Smooth muscle cell (in vitro differentiated cells): ENCODE results near the gene LYPD6. TPM values are rescaled to one million over a fixed set of nuclear protein-coding genes. Genes with fewer than 3 reads are reported as not detected.
"Not testable (repeated sequence)": the region's sequence is repeated elsewhere in the genome, so short reads cannot be mapped to it uniquely, and the experiment has no call there.

Experiments used
- DNase-seq: peaks from one replicate; lab custom pipeline; 2025; ENCODE audit not compliant: unreplicated experiment; lab: John Stamatoyannopoulos, UW
- H2AFZ ChIP-seq: fragments of 200-600 bp; sonication (generic); 2 replicates; pipeline ENCODE4 v1.6.0; 2016; ENCODE audit warnings: antibody characterized with exemption, low read depth, mild to moderate bottlenecking
- H3F3A ChIP-seq: fragments of 200-600 bp; sonication (generic); 2 replicates; pipeline ENCODE4 v1.6.0; 2017; ENCODE audit warnings: antibody characterized with exemption, low read depth
- H3K27ac ChIP-seq: fragments of 200-600 bp; sonication (generic); 2 replicates; pipeline ENCODE4 v1.5.1; 2016; ENCODE audit warnings: low read depth, mild to moderate bottlenecking
- H3K27me3 ChIP-seq: fragments of 200-600 bp; sonication (generic); 2 replicates; pipeline ENCODE4 v1.6.1; 2016; ENCODE audit warnings: low read depth, mild to moderate bottlenecking
- H3K36me3 ChIP-seq: fragments of 200-600 bp; sonication (generic); 2 replicates; pipeline ENCODE4 v1.5.1; 2016; ENCODE audit warnings: low read depth
- H3K4me1 ChIP-seq: fragments of 200-600 bp; sonication (generic); 2 replicates; pipeline ENCODE4 v1.5.1; 2016; ENCODE audit warnings: low read depth
- H3K4me2 ChIP-seq: fragments of 200-600 bp; sonication (generic); 2 replicates; pipeline ENCODE4 v1.6.0; 2016; ENCODE audit warnings: mild to moderate bottlenecking
- H3K4me3 ChIP-seq: fragments of 200-600 bp; sonication (generic); 2 replicates; pipeline ENCODE4 v1.5.1; 2016; ENCODE audit warnings: mild to moderate bottlenecking
- H3K79me2 ChIP-seq: fragments of 200-600 bp; sonication (generic); 2 replicates; pipeline ENCODE4 v1.6.0; 2016; ENCODE audit warnings: low read depth, mild to moderate bottlenecking
- H3K9ac ChIP-seq: fragments of 200-600 bp; sonication (generic); 2 replicates; pipeline ENCODE4 v1.6.0; 2016; ENCODE audit warnings: low read depth
- H3K9me3 ChIP-seq: fragments of 200-600 bp; sonication (generic); replicated peaks from 2 replicates; pipeline ENCODE4 v1.5.1; 2016; ENCODE audit warnings: low read depth
- H4K20me1 ChIP-seq: fragments of 200-600 bp; sonication (generic); 2 replicates; pipeline ENCODE4 v1.6.0; 2016; ENCODE audit warnings: low read depth
- WGBS: methylation state at CpG from one replicate; pipeline ENCODE4 v1.1.7; 2016; ENCODE audit warnings: low lambda C conversion rate; 5-methylcytosine and 5-hydroxymethylcytosine counted together
- polyA plus RNA-seq: library from polyadenylated mRNA; unstranded; fragments of >200 nt; fragmentation: Nextera tagmentation; extraction: Ambion mirVana; gene quantifications from 2 replicates; pipeline ENCODE4 v1.2.1, GENCODE V29; 2016
- total RNA-seq: library from RNA; depleted of rRNA; stranded (reverse); fragments of >200 nt; gene quantifications from 2 replicates; pipeline ENCODE4 v1.2.3, GENCODE V29; 2014
- TF ChIP-seq, protein P1 (sequence below): fragments of 200-600 bp; sonication (generic); IDR thresholded peaks from 2 replicates; pipeline ENCODE4 v1.5.1; 2017; ENCODE audit warnings: borderline replicate concordance, mild to moderate bottlenecking, antibody characterized with exemption; ENCODE audit not compliant: insufficient read depth, poor library complexity, severe bottlenecking

The LYPD6 gene
- total and polyA plus RNA-seq, 2 experiments from 2014 or later: 1.6 to 9.8 TPM

DNA sequence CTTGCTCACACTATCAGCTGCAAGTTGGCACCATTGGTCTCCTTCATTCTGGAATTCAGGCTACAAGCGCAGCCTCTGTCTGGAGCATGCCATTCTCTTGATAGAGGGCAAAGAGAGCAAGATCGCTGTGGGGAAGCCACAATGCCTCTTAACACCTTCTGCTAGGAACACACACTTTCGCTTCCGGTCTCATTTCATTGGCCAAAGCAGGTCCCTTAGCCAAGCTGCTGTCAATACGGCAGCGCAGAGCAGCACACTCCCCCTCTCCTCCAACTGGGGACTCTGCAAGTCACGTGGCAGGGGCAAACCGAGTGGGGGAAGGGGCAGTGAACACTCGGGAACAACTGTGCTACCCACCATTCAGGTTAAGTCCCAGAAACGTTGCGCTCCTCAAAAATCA, 159.1 kb downstream of the LYPD6 start:
- no peaks in the 10 kb centered on the region for H3K4me1 ChIP-seq
- no peaks in the 10 kb centered on the region for H3F3A ChIP-seq
- 74% methylated on average over 11 of the region's 11 CpGs for WGBS
- no peaks in the 10 kb centered on the region for H3K27me3 ChIP-seq
- no peak overlapping the region for H3K4me2 ChIP-seq
- no peaks in the 10 kb centered on the region for H3K36me3 ChIP-seq
- no peaks in the 10 kb centered on the region for H3K79me2 ChIP-seq
- TF ChIP-seq, protein P1, sequence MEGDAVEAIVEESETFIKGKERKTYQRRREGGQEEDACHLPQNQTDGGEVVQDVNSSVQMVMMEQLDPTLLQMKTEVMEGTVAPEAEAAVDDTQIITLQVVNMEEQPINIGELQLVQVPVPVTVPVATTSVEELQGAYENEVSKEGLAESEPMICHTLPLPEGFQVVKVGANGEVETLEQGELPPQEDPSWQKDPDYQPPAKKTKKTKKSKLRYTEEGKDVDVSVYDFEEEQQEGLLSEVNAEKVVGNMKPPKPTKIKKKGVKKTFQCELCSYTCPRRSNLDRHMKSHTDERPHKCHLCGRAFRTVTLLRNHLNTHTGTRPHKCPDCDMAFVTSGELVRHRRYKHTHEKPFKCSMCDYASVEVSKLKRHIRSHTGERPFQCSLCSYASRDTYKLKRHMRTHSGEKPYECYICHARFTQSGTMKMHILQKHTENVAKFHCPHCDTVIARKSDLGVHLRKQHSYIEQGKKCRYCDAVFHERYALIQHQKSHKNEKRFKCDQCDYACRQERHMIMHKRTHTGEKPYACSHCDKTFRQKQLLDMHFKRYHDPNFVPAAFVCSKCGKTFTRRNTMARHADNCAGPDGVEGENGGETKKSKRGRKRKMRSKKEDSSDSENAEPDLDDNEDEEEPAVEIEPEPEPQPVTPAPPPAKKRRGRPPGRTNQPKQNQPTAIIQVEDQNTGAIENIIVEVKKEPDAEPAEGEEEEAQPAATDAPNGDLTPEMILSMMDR: no peak
- H2AFZ ChIP-seq: no peak overlapping the region
- H3K27ac ChIP-seq: no peak overlapping the region
- H3K9me3 ChIP-seq: no peaks in the 10 kb centered on the region
- no peak overlapping the region for H3K9ac ChIP-seq
- H4K20me1 ChIP-seq: no peaks in the 10 kb centered on the region
- no peak overlapping the region for H3K4me3 ChIP-seq
- no peak for DNase-seq

DNA sequence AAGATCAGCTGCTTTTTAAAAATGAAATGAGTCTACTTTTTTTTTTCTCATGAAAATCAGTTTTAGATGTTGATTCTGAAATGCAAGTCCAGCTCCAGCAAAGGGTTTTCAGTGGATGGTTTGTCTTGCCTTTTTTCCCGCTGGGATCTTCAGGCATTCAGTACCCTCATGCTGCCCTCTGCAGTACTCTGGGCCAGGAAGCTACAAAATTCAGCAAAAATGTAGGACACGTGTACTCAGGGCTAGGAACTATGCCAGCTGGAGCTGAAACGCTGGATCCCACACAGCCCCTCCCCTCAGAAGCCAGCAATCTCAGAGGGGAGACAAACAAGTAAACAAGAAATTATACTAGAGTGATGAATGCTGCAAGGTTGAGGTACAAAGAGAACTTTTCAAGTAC, 159.9 kb downstream of the LYPD6 start:
- Histone ChIP-seq H3K9ac (no peak overlapping the region), H3K36me3 (no peaks in the 10 kb centered on the region), H3K27me3 (no peaks in the 10 kb centered on the region), H3K79me2 (no peaks in the 10 kb centered on the region), H3K4me2 (no peak overlapping the region), H4K20me1 (no peaks in the 10 kb centered on the region), H2AFZ (no peak overlapping the region), H3K4me1 (no peaks in the 10 kb centered on the region), H3K9me3 (no peaks in the 10 kb centered on the region), H3K27ac (no peak overlapping the region), H3F3A (no peaks in the 10 kb centered on the region), H3K4me3 (no peak overlapping the region)
- DNase-seq: no peak
- TF ChIP-seq, protein P1: no peak
- WGBS: 32% methylated on average over 3 of the region's 3 CpGs

DNA sequence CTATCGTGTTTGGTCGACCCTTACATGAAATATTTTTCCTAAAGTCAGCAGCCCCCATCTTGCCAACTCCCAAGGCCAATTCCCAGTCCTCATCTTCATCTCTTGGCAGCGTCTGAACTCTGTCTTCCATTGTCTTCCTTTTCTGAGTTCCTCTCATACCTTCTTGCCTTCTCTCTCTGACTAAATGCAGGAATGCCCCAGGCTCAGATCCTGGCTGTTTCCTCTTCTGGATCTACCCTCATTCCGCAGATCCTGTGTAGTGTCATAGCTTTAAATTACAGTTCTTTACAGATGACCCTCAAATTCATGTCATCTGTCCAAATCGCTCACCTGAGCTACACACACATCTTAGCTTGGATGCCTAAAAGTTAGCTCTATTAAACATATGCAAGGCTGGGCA, 162.5 kb downstream of the LYPD6 start:
- H3K79me2 ChIP-seq: no peaks in the 10 kb centered on the region
- no peaks in the 10 kb centered on the region for H3K9me3 ChIP-seq
- no peaks in the 10 kb centered on the region for H3F3A ChIP-seq
- no peak overlapping the region for H3K27ac ChIP-seq
- H3K36me3 ChIP-seq: no peaks in the 10 kb centered on the region
- H3K4me2 ChIP-seq: no peak overlapping the region
- no peak for DNase-seq
- no peak overlapping the region for H2AFZ ChIP-seq
- WGBS: 74% methylated on average over 5 of the region's 5 CpGs
- no peak overlapping the region for H3K4me3 ChIP-seq
- no peaks in the 10 kb centered on the region for H3K4me1 ChIP-seq
- no peak overlapping the region for H3K9ac ChIP-seq
- H4K20me1 ChIP-seq: no peaks in the 10 kb centered on the region
- no peaks in the 10 kb centered on the region for H3K27me3 ChIP-seq
- TF ChIP-seq, protein P1: no peak

DNA sequence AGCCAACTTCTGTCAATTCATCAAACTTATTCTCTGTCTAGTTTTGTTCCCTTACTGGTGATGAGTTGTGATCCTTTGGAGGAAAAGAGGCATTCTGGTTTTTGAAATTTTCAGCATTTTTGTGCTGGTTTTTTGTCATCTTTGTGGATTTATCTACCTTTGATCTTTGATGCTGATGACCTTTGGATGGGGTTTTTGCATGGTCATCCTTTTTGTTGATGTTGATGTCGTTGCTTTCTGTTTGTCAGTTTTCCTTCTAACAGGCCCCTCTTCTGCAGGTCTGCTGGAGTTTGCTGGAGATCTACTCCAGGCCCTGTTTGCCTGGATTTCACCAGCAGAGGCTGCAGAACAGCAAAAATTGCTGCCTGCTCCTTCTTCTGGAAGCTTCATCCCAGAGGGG, 168.8 kb downstream of the LYPD6 start:
- not testable (repeated sequence) for H3K27me3 ChIP-seq, H3K27ac ChIP-seq, H3K4me2 ChIP-seq, H2AFZ ChIP-seq, H3K9ac ChIP-seq, H4K20me1 ChIP-seq, DNase-seq, H3K9me3 ChIP-seq, H3K4me3 ChIP-seq, H3K4me1 ChIP-seq, H3F3A ChIP-seq, H3K79me2 ChIP-seq, H3K36me3 ChIP-seq
- 82% methylated on average over 1 of the region's 1 CpG for WGBS

DNA sequence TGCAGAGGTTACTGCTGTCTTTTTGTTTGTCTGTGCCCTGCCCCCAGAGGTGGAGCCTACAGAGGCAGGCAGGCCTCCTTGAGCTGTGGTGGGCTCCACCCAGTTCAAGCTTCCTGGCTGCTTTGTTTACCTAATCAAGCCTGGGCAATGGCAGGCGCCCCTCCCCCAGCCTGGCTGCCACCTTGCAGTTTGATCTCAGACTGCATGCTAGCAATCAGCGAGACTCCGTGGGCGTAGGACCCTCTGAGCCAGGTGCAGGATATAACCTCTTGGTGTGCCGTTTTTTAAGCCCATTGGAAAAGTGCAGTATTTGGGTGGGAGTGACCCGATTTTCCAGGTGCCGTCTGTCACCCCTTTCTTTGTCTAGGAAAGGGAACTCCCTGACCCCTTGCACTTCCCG, 176.4 kb downstream of the LYPD6 start:
- not testable (repeated sequence) for H2AFZ ChIP-seq, H3K27me3 ChIP-seq, H3K9ac ChIP-seq, H4K20me1 ChIP-seq, H3K4me2 ChIP-seq, DNase-seq, H3K9me3 ChIP-seq, H3K27ac ChIP-seq, H3K36me3 ChIP-seq, H3F3A ChIP-seq, H3K4me3 ChIP-seq, H3K4me1 ChIP-seq, H3K79me2 ChIP-seq
- WGBS: 78% methylated on average over 8 of the region's 8 CpGs
